Activated CD8-positive, alpha-beta memory T cell treated with anti-CD3 and anti-CD28 coated beads, Interleukin-2, amount 50 U/mL, for 1 hour (primary cell): ENCODE data around the gene RPUSD2.
"Not testable (repeated sequence)": the region's sequence is repeated elsewhere in the genome, so short reads cannot be mapped to it uniquely, and the experiment has no call there.

Experiments
- DNase-seq: peaks from one replicate; pipeline ENCODE4 v3.0.0-alpha.2; 2020; ENCODE audit errors: extremely low read depth

Gene RPUSD2

GRCh38 chr15:40565333-40566238 is 3.5 kb upstream of the RPUSD2 start:
- DNase-seq = no peak

- no peak for DNase-seq
Observed at GRCh38 chr15:40567111-40567510, 2.0 kb upstream of the RPUSD2 start.

GRCh38 chr15:40575113-40575512 is 6.0 kb downstream of the RPUSD2 start:
- DNase-seq = no peak

DNA sequence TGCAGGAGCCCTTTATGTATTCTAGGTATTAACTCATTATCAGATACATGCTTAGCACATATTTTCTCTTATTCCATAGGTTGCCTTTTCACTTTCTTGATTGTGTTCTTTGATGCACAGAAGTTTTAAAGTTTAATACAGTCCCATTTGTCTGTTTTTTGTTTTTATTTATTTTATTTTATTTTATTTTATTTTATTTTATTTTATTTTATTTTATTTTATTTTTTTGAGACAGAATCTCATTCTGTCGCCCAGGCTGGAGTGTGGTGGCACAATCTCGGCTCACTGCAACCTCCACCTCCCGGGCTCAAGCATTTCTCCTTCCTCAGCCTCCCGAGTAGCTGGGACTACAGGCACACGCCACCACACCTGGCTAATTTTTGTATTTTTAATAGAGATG is 7.8 kb downstream of the RPUSD2 start:
- not testable (repeated sequence) for DNase-seq

GRCh38 chr15:40578892-40579291 is 9.8 kb downstream of the RPUSD2 start:
- DNase-seq = no peak

GRCh38 chr15:40581796-40582195 is 12.7 kb downstream of the RPUSD2 start:
- not testable (repeated sequence) for DNase-seq

DNA sequence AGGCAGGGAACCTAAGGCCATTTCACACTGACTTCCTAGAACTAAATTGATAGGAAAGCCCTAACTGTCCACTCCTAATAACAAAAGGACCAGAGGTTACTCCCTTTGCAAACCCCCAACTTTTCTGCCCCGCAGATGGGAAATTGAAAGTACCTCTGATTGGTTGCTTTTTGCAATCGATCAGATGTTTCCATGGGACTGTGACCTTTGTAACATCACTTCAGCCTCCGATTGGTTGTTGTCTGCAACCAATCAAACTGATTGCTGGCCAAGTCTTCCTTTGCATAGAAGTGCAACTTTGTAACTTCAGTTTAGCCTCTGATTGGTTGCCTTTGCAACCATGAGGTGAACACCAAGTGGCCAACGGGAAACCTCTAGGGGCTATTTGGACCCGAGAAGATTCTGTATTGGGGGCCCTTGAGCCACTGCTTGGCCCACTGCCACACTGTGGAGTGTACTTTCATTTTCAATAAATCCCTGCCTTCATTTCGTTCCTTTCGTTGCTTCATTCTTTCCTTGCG is 13.7 kb downstream of the RPUSD2 start:
- DNase-seq = no peak

DNA sequence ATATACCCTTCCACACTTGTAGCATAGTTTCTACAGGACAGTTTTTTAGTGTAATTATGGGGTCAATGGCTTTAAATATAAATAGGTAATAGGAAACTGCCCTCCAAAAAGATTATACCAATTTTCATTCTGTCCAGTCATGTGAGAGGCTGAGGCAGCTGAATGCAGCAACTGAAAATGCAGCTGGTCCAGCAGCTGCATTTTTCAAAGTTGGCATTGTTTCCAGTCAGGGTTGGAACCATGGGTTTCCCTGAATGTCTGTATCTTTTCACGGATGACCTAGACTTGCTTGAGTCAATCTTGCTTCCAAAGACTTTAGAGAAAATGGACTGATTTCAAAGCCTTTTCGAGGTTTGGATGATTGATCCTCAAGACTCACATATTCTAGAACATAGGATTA is 15.1 kb downstream of the RPUSD2 start:
- DNase-seq = no peak

GRCh38 chr15:40590667-40591050 is 21.6 kb downstream of the RPUSD2 start:
- no peak for DNase-seq

DNA sequence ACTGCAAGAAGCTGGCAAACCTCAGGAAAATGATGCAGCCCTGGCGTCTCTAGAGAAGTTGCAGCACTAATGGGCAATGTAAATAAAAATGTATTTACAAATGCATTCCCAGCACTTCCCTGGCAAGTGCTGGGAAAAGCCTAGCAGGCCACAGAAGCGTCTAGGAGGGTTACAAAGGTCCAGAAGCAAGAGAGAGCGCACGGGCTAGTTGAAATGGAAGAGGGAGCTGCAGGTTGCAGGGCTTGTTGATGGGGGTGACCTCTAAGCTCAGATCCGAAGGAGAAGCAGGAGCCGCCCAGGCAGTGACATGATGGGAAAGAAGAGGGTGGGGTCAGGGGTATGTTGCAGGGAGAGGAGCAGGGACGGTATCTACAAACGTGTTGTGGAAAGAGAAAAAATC is 22.3 kb downstream of the RPUSD2 start:
- no peak for DNase-seq

DNA sequence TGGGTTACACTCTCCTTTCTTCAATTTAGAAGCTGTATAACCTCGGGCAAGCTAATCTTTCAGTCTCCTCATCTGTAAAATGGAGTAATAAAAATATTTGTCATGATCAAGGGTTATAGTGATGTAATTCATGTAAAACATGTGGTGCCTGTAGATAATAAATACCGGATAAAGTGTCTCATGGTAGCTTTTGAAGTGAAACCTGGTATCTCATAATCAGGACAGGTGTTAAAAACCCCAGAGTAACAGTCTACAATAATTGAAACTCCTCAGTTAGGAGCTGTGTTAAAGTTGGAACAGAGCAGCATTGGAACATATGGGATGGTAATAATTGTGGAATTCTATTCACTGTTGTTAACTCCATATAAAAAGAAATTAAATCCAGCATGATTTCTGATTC is 24.1 kb downstream of the RPUSD2 start:
- no peak for DNase-seq

DNA sequence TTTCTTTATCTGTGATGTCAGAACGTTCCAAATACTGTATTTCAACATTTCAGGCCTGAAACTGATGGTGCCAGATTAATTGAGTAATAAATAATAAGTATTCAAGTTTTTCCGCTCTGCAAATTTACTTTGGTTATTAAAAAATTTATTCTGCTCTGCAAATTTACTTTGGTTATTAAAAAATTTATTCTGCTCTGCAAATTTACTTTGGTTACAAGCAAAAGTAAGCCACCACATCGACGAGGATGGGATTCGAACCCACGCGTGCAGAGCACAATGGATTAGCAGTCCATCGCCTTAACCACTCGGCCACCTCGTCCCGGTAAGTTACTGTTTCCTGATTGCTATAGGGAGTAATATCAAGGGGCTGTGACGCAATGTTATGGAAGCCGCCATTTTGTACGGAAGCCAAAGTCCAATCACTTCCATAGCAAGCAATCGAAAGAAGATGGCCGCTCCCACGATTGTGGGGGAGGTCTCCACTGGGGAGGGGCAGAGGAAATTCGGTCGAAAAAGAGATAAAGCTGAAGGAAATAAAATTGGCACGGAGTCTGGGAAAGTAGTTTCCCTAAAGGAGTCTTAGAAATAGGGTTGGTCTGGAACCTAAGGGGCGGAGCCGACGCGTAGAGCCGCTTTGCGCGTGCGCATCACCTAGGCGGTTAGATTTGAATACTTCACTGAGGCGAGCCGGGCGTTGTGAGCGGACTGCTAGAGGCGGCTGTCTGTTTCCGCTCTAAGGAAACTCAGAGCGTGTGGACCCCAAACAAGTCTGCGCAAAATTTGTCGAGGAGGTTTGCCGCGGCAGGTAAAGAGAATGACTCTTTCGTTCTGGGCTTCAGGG is 24.7 kb downstream of the RPUSD2 start, which contains the start of gene KNL1:
Gene KNL1, plus strand, starts transcription at position 662 of the 841 bp plus-strand sequence. CDS start 8,683 bp downstream, outside the sequence.
- DNase-seq = peak; percentile 69

- no peak for DNase-seq
Observed at GRCh38 chr15:40594429-40594836, 25.3 kb downstream of the RPUSD2 start.

DNA sequence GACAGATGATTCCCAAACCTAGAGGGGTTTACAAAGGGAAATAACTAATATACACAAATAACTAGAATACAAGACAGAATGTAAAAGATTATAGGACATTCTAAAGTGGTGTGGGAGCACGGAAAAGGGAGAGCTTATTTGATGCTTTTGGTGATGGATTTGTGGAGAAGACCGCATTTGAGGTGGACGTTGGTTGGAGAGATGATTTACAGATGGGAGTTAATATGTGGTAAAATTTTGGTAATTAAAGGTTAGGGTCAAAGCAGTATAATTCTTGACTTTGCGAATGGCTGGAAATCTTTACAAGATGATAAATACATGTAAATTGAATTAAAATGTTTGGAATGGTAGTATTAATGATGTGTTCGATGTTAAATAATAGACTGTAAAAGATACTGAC is 26.1 kb downstream of the RPUSD2 start:
- DNase-seq = no peak

GRCh38 chr15:40595773-40596172 is 26.7 kb downstream of the RPUSD2 start:
- DNase-seq = no peak

DNA sequence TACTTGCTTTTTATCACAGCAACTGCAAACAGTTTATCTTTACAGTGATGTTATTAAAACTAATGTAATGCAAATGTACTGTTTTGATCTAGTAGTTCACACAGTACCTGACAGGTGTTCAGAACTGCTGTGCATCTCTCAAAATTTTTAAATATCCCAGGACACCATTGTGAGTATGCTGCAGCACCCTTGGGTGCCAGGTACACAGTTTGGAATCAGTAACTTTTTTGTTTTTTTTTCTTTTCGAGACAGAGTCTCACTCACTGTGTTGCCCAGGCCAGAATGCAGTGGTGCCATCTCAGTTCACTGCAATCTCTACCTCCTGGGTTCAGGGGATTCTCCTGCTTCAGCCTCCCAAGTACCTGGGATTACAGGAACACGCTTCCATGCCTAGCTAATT is 27.9 kb downstream of the RPUSD2 start:
- no peak for DNase-seq

DNA sequence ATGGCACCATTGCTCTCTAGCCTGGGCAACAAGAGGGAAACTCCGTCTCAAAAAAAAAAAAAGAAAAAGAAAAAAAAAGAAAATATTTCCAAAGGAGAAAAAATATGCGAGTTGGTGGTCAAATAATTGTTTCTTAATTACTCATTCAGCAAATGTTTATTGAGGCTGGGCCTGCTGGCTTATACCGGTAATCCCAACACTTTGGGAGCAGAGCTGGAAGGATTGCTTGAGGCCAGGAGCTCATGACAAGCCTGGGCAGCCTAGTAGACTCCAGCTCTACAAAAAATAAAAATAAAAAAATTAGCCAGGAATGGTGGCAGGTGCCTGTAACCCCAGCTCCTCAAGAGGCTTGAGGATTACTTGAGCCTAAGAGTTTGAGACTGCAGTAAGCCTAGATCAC is 29.0 kb downstream of the RPUSD2 start:
- no peak for DNase-seq

DNA sequence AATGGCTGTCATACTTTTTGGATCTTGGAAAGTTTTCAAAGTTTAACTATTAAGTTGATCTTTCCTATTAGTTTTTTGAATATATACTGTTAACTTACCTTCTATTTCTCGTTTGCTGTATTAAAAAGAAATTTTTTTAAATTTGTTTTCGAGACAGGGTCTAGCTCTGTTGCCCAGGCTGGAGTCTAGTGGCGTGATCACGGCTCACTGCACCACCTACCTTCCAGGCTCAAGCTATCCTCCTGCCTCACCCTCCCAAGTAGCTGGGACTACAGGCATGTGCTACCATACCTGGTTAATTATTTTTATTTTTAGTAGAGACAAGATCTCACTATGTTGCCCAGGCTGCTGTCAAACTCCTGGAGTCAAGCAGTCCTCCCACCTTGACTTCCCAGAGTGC is 29.6 kb downstream of the RPUSD2 start:
- DNase-seq = no peak

DNA sequence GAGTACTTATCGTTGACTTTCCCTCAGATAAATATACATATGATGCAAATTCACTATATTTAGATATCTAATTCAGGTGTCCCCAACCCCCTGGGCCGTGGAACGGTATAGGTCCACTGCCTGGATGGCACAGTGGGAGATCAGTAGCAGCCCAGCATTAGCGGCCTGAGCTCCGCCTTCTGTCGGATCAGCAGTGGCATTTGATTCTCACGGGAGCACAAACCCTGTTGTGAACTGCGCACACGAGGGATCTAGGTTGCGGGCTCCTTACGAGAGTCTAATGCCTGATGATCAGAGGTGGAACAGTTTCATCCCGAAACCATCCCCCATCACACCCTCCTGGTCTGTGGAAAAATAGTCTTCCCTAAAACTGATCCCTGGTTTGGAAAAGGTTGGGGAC is 31.9 kb downstream of the RPUSD2 start:
- no peak for DNase-seq

DNA sequence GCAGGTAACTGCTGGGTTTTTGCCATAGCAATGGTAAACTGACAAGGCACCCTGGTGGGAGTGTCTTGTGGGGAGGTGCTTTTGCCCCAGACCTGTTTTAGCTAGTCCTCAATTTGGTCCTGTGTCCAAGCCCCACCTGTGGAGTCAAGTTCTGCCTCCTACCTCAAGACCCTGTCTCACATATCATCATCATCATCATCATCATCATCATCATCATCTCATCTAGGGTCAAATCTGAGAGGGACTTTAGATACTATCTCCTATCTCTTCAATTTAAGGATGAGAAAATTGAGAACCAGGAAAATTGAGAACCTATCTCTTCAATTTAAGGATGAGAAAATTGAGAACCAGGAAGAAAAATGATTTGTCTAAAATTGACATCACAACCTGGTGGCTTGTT is 34.8 kb downstream of the RPUSD2 start:
- DNase-seq = no peak

- no peak for DNase-seq
Observed at GRCh38 chr15:40613080-40613479, 44.0 kb downstream of the RPUSD2 start.

DNA sequence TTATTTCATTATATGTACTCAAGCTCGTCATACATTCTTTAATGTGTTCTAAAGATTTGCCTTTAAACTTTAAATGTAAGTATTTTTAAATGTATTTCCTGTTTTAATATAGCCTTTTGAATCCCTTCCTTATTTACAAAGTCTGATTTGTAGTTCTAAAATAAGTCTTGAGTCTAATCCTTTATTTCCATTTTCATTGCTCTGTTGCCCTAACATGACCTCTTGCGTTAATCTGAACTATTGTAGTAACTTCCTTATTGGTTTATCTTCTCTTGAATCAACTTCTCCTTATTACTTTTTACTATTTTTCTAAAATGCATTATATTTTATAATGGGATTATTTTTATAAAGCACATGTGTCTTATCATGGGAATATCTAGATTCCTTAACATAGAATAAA is 48.9 kb downstream of the RPUSD2 start:
- no peak for DNase-seq

DNA sequence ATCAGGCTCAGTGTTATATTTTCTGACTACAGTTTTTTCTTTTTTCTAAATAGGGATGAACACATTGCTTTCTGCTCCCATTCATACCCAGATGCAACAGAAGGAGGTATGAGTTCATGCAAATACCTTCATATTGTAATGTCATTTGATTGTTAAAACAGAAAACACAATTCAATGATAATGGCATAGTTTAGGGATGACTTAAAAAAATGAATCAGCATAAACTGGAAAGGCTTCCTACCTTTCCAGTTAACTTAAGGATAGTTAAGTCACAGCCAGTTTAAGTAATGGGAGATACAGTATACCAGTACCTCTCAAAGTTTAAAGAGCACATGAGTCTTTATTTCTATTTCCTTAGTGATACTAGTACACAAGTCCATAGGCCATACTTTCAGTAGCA is 49.8 kb downstream of the RPUSD2 start:
- DNase-seq = no peak
